GM11168 (cell line): ENCODE data around the gene LRSAM1.

Experiments used
- in situ Hi-C: fragments of 300-500 bp; cut with MboI; formaldehyde crosslinking; loops from one replicate; pipeline ENCODE4 v1.12.0; 2022; ENCODE audit warnings: low sequenced_read_pairs; ENCODE audit not compliant: unreplicated experiment

Gene LRSAM1

DNA sequence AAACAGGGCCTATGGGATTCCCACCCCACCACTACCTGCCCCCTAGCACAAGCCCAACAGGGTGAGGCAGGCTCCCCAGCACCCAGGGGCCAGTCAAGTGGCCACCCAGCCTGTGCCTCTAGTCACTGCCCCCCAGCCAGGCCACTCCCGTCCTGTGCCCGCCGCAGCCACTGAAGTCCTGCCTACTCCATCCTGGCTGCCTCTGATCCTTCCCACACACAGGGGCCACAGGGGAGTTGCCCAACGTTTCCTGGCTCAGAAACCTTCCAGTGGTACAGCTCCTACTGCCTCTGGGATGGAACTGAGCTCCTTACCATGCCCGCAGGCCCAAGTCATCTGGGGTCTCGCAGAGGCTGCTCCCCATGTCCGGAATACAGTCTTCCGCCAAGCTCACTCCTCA lies 90.6 kb downstream of the LRSAM1 start:
- in situ Hi-C loops = no loop called here

- in situ Hi-C loops = no loop called here
These were observed 91.9 kb downstream of the LRSAM1 start for GRCh38 chr9:127543221-127543620.

GRCh38 chr9:127543973-127544533 lies 92.7 kb downstream of the LRSAM1 start:
- in situ Hi-C loops = no loop called here

- in situ Hi-C loops = no loop called here
These were observed 94.2 kb downstream of the LRSAM1 start for GRCh38 chr9:127545196-127546124.

DNA sequence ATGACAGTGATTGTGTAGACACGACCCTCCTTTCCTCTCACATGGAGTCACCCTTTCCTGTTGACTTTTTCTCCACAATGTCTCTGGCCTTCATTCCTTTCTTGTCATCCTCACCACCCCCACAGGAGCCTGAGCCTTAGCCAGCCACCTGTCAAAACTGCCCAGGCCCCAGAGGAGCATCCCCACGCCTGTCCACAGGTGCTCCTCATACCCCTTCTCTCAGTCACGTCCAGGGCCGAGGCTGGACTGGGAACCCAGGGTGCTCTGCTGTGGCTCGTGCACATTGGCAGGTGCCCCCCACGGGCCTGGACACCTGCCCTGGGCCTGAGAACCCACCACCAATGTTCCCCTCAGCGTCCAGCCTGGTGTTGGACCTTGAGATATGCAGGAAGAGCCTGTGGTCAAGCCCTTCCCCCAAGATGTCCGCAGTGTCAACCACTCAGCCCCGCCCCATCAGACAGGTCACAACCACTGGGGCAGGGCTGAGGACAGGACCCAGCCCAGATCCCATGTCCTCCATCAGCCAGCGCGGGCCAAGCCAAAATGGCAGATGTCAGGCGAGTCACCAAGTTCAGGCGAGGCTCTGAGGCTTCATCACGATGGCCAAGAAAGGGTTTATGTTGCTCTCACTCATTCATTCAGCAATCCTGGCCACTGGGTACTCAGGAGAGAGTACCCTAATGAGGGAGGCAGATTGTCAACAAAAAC lies 95.0 kb downstream of the LRSAM1 start:
- in situ Hi-C loops = no loop called here

DNA sequence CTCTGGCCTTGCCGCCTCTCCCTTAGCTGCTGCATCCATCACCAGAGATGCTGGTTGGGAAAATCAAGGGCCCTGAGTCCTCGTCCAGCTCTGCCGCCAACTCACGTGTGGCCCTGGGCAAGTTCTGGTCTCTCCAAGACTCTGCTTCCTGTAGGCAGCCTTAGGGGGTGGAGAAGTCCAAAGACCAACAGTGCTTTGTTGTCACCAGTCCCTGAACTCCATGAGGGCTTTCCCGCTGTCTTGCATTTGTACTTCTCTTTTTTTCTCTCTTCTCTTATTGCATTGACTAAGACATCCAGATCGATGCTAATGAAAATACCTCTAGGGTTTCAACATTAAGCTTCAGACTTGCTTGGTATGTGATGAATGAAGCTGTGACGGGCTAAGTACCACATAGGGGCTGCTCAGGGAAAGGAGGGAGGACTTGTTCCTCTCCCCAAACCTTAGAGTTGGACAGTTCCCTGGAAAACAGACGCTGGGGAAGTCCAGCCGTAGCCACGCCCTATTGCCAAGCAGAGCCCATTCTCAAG lies 97.1 kb downstream of the LRSAM1 start:
- in situ Hi-C loops = no loop called here

DNA sequence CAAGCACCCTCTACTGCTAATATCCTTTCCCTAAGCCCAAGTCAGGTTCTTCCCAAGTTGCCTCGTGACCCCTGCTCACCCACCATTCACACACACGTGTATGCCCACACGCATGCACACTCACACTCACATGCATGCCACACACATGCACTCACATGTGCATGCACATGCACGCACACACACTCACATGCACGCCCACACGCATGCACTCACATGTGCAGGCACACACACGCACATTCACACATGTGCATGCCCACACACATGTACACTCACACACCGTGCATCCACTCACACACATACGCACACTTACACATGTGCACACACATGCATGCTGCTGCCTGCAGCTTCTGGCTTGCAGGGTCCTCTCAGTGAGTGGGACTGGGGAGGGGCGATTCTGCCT lies 97.9 kb downstream of the LRSAM1 start:
- in situ Hi-C loops = no loop called here

DNA sequence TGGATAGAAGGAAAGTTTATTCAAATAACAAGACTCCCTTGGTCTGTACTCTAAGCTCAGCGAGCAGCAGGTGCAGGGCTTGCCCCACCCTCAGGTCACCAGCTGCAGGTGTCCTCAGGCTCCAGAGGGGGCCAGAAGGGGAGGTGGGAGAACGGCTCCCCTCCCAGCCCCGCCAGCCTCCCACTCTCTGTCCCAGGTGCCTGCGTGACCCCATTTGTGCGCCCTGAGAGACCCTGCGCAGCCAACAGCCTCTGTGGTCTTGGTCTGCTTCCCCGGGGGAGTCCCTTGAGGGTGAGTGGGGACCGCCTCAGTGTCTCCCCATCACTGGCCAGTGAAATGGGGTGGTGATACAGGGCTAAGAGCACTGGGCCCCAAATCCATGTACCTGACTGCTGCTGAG lies 98.4 kb downstream of the LRSAM1 start:
- in situ Hi-C loops = no loop called here

GRCh38 chr9:127550282-127550681 lies 99.0 kb downstream of the LRSAM1 start:
- in situ Hi-C loops = no loop called here

DNA sequence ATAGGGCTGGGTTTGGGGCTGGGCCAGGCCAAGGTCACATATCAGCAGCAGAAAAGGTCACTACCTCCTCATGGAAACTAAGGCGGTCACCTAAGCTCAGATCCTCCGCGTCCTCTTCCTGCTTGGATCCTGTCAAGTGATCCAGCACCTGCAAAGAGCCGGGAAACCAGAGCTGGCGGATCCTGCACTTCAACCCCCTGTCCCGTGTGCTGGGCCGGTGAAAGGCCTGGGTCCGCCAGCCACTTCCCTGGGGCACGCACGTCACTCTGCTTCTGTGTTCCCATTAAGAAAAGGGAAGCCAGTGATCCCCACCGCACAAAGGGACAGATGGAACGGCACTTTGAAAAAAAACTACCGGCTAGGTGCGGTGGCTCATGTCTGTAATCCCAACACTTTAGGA lies 99.4 kb downstream of the LRSAM1 start:
- in situ Hi-C loops = no loop called here
